ENCODE measurements around the gene HLF.

The HLF gene

DNA sequence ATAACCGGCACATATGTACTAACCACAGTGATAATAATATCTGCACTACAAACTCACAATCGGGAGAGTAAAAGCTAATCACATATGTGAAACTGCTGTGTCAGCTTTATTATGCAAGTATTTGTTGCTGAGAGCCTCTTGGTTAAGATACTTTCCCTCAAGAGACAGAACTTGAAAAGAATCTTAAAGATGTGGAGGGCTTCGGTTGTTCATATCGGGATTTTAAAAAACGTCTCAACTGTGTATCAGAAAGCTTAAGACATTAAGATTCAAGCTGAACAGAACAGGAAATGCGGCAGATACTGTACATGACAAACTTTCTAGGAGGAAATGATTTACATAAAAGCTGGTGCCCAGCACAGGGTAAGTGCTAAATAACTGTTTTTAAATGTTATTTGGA lies 27.5 kb upstream of the HLF start:
- TF ChIP-seq, protein P1, sequence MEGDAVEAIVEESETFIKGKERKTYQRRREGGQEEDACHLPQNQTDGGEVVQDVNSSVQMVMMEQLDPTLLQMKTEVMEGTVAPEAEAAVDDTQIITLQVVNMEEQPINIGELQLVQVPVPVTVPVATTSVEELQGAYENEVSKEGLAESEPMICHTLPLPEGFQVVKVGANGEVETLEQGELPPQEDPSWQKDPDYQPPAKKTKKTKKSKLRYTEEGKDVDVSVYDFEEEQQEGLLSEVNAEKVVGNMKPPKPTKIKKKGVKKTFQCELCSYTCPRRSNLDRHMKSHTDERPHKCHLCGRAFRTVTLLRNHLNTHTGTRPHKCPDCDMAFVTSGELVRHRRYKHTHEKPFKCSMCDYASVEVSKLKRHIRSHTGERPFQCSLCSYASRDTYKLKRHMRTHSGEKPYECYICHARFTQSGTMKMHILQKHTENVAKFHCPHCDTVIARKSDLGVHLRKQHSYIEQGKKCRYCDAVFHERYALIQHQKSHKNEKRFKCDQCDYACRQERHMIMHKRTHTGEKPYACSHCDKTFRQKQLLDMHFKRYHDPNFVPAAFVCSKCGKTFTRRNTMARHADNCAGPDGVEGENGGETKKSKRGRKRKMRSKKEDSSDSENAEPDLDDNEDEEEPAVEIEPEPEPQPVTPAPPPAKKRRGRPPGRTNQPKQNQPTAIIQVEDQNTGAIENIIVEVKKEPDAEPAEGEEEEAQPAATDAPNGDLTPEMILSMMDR (IDR thresholded peaks at IDR 0.05; ENCODE audit: low read depth, low read length), result no peak
- in situ Hi-C loops (cut with HindIII; ENCODE audit: low sequenced_read_pairs), result no loop called here
- peak; percentile 2 for DNase-seq (ENCODE audit: low read depth, low spot score)
- H3K4me3 ChIP-seq (ENCODE audit: low read depth, low read length), result no peak overlapping the region

DNA sequence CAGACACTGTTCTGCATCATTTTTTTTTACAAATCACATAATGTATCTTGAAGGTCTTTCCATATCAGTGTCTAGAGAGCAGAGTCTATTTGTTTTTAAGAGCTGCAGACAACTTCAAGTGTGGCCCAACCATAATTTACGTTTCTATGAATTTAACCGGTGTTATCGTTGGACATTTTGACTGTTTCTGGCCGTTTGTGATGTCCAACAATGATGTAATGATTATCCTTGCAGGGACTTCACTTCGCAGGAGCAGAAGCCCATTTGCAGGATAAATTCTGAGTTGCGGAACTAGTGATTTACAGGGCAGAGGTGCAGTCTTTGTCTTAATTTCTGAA lies 26.9 kb upstream of the HLF start:
- in situ Hi-C loops (cut with HindIII; ENCODE audit: low sequenced_read_pairs), result no loop called here
- peak overlapping the region; percentile 60 for H3K4me3 ChIP-seq (ENCODE audit: low read depth, low read length)
- DNase-seq (ENCODE audit: low read depth, low spot score), result no peak
- TF ChIP-seq, protein P1 (IDR thresholded peaks at IDR 0.05; ENCODE audit: low read depth, low read length), result no peak

DNA sequence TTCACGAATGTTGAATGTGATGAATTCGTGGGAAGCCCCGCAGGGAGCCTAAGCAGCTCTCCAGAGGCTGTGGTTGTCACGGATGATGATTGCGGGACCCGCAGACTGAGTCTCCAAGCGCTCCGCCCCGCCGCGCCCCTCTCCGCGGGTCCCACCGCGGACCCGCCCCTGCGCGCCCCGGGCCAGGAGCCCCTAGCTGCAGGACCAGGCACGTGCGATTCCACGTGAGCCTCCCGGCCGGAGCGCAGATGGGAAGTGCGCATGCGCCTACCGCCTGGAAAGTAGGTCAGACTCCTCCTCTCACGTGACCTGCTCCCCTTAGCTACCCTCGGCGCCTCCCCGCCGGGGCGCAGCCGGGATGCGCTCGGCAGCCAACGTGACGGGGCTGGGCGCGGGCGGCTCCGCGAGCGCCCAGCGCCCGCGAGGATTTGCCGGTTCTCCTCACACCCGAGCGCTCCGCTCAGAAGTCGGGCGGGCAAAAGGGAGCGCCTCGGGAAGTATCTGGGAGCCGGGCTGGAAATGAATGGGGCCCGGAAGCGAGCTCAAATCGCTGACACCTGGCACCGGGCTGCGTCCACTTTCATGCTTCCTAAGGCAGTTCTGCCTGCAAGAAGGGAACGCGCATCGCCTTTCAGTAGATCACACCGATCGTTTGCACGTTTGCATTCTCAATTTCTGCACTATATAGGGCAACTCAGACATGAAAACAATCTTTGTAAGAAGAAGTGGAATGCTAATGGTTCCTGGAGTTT lies 26.4 kb upstream of the HLF start:
- TF ChIP-seq, protein P1 (IDR thresholded peaks at IDR 0.05; ENCODE audit: low read depth, low read length), result no peak

DNA sequence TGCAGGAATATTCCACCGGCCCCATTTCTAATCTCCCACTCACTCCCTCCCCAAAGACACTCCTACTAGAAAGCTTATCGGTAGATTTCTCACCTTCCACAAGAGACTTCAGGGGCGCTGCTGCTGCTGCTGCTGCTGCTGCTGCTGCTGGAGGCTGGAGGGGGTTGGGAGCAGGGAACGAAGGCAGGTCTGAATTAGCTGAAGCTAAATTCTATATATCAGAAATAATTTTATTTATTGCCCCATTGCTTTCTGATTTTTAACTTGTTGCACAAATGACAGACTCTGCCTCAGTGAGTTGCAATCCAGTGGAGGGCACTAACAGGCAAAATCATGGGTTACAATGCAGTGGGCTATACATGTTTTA lies 25.8 kb upstream of the HLF start:
- TF ChIP-seq, protein P1 (IDR thresholded peaks at IDR 0.05; ENCODE audit: low read depth, low read length), result no peak
- DNase-seq (ENCODE audit: low read depth, low spot score), result no peak
- peak overlapping the region; percentile 60 for H3K4me3 ChIP-seq (ENCODE audit: low read depth, low read length)
- in situ Hi-C loops (cut with HindIII; ENCODE audit: low sequenced_read_pairs), result no loop called here

More for the DNA sequence above, 26.4 kb upstream of the HLF start:
- peak overlapping the region; percentile 60 for H3K4me3 ChIP-seq (ENCODE audit: low read depth, low read length)
- in situ Hi-C loops (cut with HindIII; ENCODE audit: low sequenced_read_pairs), result no loop called here
- DNase-seq (ENCODE audit: low read depth, low spot score), result peak; percentile 90

DNA sequence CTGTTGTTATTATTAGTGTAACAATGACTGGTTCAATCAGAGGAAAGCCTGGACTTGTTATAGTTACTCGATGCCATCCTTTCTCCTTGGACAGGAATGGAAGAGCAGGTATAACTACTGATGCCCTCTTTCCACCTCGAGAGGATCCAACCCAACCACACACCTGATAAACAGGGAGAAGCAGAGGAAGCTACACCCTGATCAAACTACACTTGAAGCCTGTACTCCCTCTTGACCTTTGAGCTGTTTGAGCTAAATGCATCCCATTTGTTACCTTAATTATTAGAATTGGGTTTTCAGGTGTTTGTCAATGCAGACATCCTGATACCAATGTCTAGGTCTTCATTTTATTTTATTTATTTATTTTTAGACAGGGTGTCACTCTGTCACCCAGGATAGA lies 23.7 kb upstream of the HLF start:
- in situ Hi-C loops (cut with HindIII; ENCODE audit: low sequenced_read_pairs), result no loop called here
- TF ChIP-seq, protein P1 (IDR thresholded peaks at IDR 0.05; ENCODE audit: low read depth, low read length), result no peak
- DNase-seq (ENCODE audit: low read depth, low spot score), result no peak
- no peak overlapping the region for H3K4me3 ChIP-seq (ENCODE audit: low read depth, low read length)

DNA sequence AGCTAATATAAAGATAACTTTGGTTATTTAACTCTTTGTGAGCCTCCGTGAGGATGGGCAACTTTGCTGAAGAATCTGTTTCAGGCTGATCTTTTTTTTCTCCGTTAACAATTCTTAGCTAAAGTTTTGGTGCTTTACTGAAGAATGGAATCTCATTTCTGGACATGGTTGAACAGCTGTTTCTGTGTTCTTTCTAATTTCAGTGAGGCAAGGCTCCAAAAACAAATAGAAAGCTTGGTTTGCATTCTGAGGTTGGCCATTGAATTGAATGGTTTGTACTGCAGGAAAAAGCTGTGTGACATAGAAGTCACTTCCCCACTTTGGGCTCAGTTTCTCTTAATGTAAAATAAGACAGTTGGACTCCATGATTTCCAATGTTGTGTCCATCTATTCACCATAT lies 22.3 kb upstream of the HLF start:
- DNase-seq (ENCODE audit: low read depth, low spot score), result no peak

More for the DNA sequence above, 22.3 kb upstream of the HLF start:
- TF ChIP-seq, protein P1 (IDR thresholded peaks at IDR 0.05; ENCODE audit: low read depth, low read length), result no peak
- H3K4me3 ChIP-seq (ENCODE audit: low read depth, low read length), result no peak overlapping the region
- in situ Hi-C loops (cut with HindIII; ENCODE audit: low sequenced_read_pairs), result no loop called here
